ENCODE measurements around the gene MASP2. TPM values are rescaled to one million over a fixed set of nuclear protein-coding genes. Genes with fewer than 3 reads are reported as not detected.

The MASP2 gene
- total RNA-seq, 2 experiments from 2014 or later: not detected

DNA sequence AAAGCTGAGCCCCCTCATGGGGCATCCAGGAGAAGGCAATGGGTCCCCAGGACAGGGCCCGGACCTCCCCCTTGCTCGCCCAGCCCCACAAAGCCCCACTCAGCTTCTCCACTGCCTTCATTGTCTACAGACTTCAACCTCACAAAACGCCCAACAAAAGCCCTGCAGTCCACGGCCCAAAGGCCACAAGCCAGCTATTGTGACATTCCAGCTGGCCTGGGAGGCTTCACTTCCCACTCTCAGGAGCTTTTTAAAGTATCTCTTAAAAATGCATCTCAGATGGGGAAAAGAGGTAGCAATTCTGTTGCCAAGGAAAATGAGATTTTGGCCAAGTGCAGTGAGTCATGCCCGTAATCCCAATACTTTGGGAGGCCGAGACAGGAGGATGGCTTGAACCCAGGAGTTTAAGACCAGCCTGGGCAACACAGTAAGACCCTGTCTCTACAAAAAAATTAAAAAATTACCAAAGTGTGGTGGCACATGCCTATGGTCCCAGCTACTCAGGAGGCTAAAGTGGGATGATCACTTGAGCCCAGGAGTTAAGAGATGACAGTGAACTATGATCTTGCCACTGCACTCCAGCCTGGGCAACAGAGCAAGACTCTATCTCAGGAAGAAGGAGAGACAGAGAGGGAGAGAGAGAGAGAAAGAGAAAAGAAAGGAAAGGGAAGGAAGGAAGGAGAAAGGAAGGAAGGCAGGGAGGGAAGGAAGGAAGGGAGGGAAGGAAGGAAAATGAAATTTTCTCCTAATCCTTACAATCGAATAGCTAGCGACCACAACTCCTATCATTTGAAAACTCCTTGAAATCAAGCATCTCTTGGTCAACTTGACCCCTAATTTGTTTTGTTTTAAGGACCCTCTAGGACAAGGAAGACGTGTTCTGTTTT, 66.0 kb downstream of the MASP2 start:
- ChIA-PET CTCF (no interaction called here), POLR2A (interaction anchor here (0.9 kb wide), 1 partner anchor 31 kb away, joined by 4 read pairs; the partner anchor contains the start of gene TARDBP)
- Mint-ChIP-seq H3K36me3 (ENCODE audit: low read depth) (no peaks in the 10 kb centered on the region), H3K27me3 (peaks cover 20% of the 10 kb centered on the region), H3K27ac (no peak overlapping the region), H3K4me1 (ENCODE audit: low read depth) (peaks cover 7% of the 10 kb centered on the region), H3K4me3 (no peak overlapping the region), H3K9me3 (no peaks in the 10 kb centered on the region)
- ATAC-seq (no peak), DNase-seq (no peak)
- TF ChIP-seq CTCF (IDR thresholded peaks at IDR 0.05): no peak
- intact Hi-C loops (cut with micrococcal nuclease): no loop called here

DNA sequence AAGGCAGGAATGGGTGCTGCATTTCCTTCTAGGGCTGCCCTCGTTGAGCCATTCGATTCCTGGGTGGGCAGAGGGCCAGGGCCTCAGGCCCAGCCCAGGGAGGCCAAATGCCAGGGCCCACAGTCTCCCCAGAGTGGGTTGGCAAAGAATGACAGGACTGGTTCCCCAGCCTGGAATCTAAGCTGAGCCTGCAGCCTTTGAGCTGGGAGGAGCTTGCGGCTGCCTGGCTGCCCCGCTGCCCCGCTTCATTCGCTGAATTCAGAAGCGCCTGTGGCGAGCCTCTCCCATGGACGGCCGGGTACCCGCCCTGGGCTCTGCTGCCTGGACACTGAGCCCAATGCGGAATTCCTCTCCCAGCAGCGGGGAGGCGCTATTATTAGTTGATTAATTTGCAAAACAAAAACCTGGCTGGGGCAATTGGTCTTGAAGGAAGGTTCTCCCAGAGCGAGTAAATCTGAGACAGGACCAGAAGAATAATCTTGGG, 66.9 kb downstream of the MASP2 start:
- CTCF ChIA-PET: no interaction called here
- Mint-ChIP-seq H3K4me3 (no peak overlapping the region), H3K4me1 (ENCODE audit: low read depth) (no peaks in the 10 kb centered on the region), H3K9me3 (no peaks in the 10 kb centered on the region), H3K27ac (no peak overlapping the region), H3K27me3 (peaks cover 20% of the 10 kb centered on the region), H3K36me3 (ENCODE audit: low read depth) (no peaks in the 10 kb centered on the region)
- ATAC-seq (no peak), DNase-seq (no peak)
- TF ChIP-seq CTCF (IDR thresholded peaks at IDR 0.05): no peak
- POLR2A ChIA-PET: interaction anchor here (0.7 kb wide), 1 partner anchor 568 kb away, joined by 3 read pairs; no protein-coding TSS in a partner anchor
- intact Hi-C loops (cut with micrococcal nuclease): no loop called here

- DNase-seq (no peak), ATAC-seq (no peak)
- no peaks in the 10 kb centered on the region for H3K4me1 Mint-ChIP-seq (ENCODE audit: low read depth)
- H3K4me3 Mint-ChIP-seq: no peak overlapping the region
- no peak for TF ChIP-seq CTCF (IDR thresholded peaks at IDR 0.05)
- no peak overlapping the region for H3K27ac Mint-ChIP-seq
- intact Hi-C loops (cut with micrococcal nuclease): no loop called here
- ChIA-PET CTCF (no interaction called here), POLR2A (interaction anchor here (0.7 kb wide), 1 partner anchor 568 kb away, joined by 3 read pairs; no protein-coding TSS in a partner anchor)
- H3K9me3 Mint-ChIP-seq: no peaks in the 10 kb centered on the region
- peaks cover 20% of the 10 kb centered on the region for H3K27me3 Mint-ChIP-seq
- no peaks in the 10 kb centered on the region for H3K36me3 Mint-ChIP-seq (ENCODE audit: low read depth)
Observed at GRCh38 chr1:10979483-10979920, 67.5 kb downstream of the MASP2 start.

- DNase-seq (no peak), ATAC-seq (no peak)
- no peaks in the 10 kb centered on the region for H3K4me1 Mint-ChIP-seq (ENCODE audit: low read depth)
- H3K9me3 Mint-ChIP-seq: no peaks in the 10 kb centered on the region
- ChIA-PET CTCF (no interaction called here), POLR2A (no interaction called here)
- no peak overlapping the region for H3K27ac Mint-ChIP-seq
- no peak overlapping the region for H3K4me3 Mint-ChIP-seq
- TF ChIP-seq CTCF (IDR thresholded peaks at IDR 0.05): no peak
- intact Hi-C loops (cut with micrococcal nuclease): no loop called here
- peaks cover 20% of the 10 kb centered on the region for H3K27me3 Mint-ChIP-seq
- no peaks in the 10 kb centered on the region for H3K36me3 Mint-ChIP-seq (ENCODE audit: low read depth)
Observed at GRCh38 chr1:10978719-10979118, 68.3 kb downstream of the MASP2 start.

Other genes starting within 250 kb of the MASP2 start
- 100 to 1,000 TPM; 152 to 163 TPM for gene TARDBP, start 34.6 kb downstream of the MASP2 start, total RNA-seq
- gene SRM, start 12.8 kb upstream of the MASP2 start, total RNA-seq: 100 to 1,000 TPM; 240 TPM
- 10 to 100 TPM; 66.6 to 69.8 TPM for gene EXOSC10, start 52.6 kb upstream of the MASP2 start, total RNA-seq
- not detected for gene ANGPTL7, start 142.1 kb upstream of the MASP2 start, total RNA-seq
- 10 to 100 TPM; 34.7 to 36.8 TPM for gene MTOR, start 215.3 kb upstream of the MASP2 start, total RNA-seq
- gene UBIAD1, start 226.0 kb upstream of the MASP2 start, total RNA-seq: 10 to 100 TPM; 24.0 to 26.2 TPM